GM12878 (cell line): ENCODE results near the gene RABEP2.

Source experiments
- MYC ChIP-seq: IDR thresholded peaks from 2 replicates; pipeline ENCODE4 v1.6.1; 2011; ENCODE audit warnings: mild to moderate bottlenecking, low read length, moderate library complexity, inconsistent platforms; ENCODE audit not compliant: insufficient read depth, insufficient replicate concordance, insufficient read length, severe bottlenecking
- TF ChIP-seq, protein P1 (sequence below): fragments of 450-650 bp; IDR thresholded peaks from 2 replicates; pipeline ENCODE4 v1.6.1; 2017; ENCODE audit warnings: mild to moderate bottlenecking, low read depth, inconsistent platforms; ENCODE audit not compliant: poor library complexity, severe bottlenecking
- TF ChIP-seq, protein P2 (sequence below), 3 experiments: IDR thresholded peaks in 2 of 3; conservative IDR thresholded peaks in 1 of 3; 2 replicates each; pipeline ENCODE4 v1.5.1; 2011; ENCODE audit warnings: low read depth in 3 of 3, low read length in 3 of 3, mild to moderate bottlenecking in 3 of 3, control low read depth in 2 of 3, moderate library complexity in 2 of 3, inconsistent platforms in 1 of 3, mixed read lengths in 1 of 3; ENCODE audit not compliant: control insufficient read depth in 2 of 3, insufficient read depth in 1 of 3; ENCODE audit errors: extremely low read depth in 1 of 3

DNA sequence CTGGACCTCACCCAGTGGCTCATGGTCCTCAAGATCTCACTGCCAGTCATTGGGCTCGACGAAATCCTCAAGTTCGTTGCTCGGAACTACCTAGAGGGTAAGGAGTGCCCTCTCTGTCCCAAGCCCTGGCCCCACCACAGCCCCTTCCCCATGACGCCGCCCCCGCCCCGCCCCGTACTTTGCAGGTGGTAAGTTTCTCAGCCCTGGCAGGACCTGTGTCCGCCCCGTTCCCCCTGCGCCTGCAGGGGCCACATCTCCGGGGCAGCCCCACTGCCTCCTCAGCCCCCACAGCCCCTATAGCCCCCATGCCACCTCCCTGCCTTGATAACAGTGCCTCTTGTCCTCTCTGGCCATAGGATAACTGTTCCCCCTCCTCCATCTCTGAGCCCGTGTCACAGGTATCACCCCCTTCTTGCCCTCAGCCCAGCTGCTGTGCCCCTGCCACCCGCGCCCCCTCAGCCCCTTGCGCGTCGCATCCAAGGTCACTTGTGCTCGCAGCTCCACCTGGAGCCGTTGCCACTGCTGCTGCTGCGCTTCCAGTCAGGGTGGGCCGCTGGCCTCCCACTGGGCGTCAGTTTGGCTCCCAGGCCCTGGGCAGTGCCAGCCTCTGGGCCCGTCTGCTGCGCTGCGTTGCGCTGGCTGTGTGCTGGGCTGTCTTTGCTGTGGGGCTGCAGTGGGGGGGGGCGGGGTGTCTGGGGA lies 21.5 kb downstream of the RABEP2 start:
- no peak for TF ChIP-seq MYC
- TF ChIP-seq, protein P1, sequence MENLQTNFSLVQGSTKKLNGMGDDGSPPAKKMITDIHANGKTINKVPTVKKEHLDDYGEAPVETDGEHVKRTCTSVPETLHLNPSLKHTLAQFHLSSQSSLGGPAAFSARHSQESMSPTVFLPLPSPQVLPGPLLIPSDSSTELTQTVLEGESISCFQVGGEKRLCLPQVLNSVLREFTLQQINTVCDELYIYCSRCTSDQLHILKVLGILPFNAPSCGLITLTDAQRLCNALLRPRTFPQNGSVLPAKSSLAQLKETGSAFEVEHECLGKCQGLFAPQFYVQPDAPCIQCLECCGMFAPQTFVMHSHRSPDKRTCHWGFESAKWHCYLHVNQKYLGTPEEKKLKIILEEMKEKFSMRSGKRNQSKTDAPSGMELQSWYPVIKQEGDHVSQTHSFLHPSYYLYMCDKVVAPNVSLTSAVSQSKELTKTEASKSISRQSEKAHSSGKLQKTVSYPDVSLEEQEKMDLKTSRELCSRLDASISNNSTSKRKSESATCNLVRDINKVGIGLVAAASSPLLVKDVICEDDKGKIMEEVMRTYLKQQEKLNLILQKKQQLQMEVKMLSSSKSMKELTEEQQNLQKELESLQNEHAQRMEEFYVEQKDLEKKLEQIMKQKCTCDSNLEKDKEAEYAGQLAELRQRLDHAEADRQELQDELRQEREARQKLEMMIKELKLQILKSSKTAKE = no peak
- TF ChIP-seq, protein P2, sequence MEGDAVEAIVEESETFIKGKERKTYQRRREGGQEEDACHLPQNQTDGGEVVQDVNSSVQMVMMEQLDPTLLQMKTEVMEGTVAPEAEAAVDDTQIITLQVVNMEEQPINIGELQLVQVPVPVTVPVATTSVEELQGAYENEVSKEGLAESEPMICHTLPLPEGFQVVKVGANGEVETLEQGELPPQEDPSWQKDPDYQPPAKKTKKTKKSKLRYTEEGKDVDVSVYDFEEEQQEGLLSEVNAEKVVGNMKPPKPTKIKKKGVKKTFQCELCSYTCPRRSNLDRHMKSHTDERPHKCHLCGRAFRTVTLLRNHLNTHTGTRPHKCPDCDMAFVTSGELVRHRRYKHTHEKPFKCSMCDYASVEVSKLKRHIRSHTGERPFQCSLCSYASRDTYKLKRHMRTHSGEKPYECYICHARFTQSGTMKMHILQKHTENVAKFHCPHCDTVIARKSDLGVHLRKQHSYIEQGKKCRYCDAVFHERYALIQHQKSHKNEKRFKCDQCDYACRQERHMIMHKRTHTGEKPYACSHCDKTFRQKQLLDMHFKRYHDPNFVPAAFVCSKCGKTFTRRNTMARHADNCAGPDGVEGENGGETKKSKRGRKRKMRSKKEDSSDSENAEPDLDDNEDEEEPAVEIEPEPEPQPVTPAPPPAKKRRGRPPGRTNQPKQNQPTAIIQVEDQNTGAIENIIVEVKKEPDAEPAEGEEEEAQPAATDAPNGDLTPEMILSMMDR (IDR thresholded peaks at IDR 0.05 in 2 of 3, conservative IDR thresholded peaks at IDR 0.05 in 1 of 3; ENCODE audit: control insufficient read depth in 2 of 3, extremely low read depth in 1 of 3, insufficient read depth in 1 of 3, low read depth in 3 of 3, low read length in 3 of 3) = no peak
